Measurements from ENCODE around the gene ZDHHC14.

Gene ZDHHC14

GRCh38 chr6:157625111-157625510 lies 244.1 kb downstream of the ZDHHC14 start:
- DNase-seq (ENCODE audit: low read depth in 3 of 3): no peak

- no peak for DNase-seq (ENCODE audit: low read depth in 3 of 3)
Measured at GRCh38 chr6:157625764-157626163, 244.8 kb downstream of the ZDHHC14 start.

GRCh38 chr6:157627195-157627966 lies 246.4 kb downstream of the ZDHHC14 start:
- no peak for DNase-seq (ENCODE audit: low read depth in 3 of 3)

- DNase-seq (ENCODE audit: low read depth in 3 of 3): no peak
Measured at GRCh38 chr6:157628463-157628862, 247.5 kb downstream of the ZDHHC14 start.

- no peak for DNase-seq (ENCODE audit: low read depth in 3 of 3)
Measured at GRCh38 chr6:157629220-157629619, 248.2 kb downstream of the ZDHHC14 start.

GRCh38 chr6:157630463-157631080 lies 249.6 kb downstream of the ZDHHC14 start:
- no peak for DNase-seq (ENCODE audit: low read depth in 3 of 3)

GRCh38 chr6:157631412-157631811 lies 250.4 kb downstream of the ZDHHC14 start:
- no peak for DNase-seq (ENCODE audit: low read depth in 3 of 3)

- no peak for DNase-seq (ENCODE audit: low read depth in 3 of 3)
Measured at GRCh38 chr6:157631838-157632614, 251.0 kb downstream of the ZDHHC14 start.

- no peak for DNase-seq (ENCODE audit: low read depth in 3 of 3)
Measured at GRCh38 chr6:157632821-157633220, 251.8 kb downstream of the ZDHHC14 start.

GRCh38 chr6:157634546-157634945 lies 253.6 kb downstream of the ZDHHC14 start:
- no peak for DNase-seq (ENCODE audit: low read depth in 3 of 3)

GRCh38 chr6:157635388-157636244 lies 254.6 kb downstream of the ZDHHC14 start:
- DNase-seq (ENCODE audit: low read depth in 3 of 3): no peak

GRCh38 chr6:157637516-157637915 lies 256.5 kb downstream of the ZDHHC14 start:
- DNase-seq (ENCODE audit: low read depth in 3 of 3): no peak

GRCh38 chr6:157637941-157638662 lies 257.1 kb downstream of the ZDHHC14 start:
- DNase-seq (ENCODE audit: low read depth in 3 of 3): no peak

- no peak for DNase-seq (ENCODE audit: low read depth in 3 of 3)
Measured at GRCh38 chr6:157638779-157639178, 257.8 kb downstream of the ZDHHC14 start.

GRCh38 chr6:157640746-157641451 lies 259.9 kb downstream of the ZDHHC14 start:
- DNase-seq (ENCODE audit: low read depth in 3 of 3): no peak

GRCh38 chr6:157641837-157642236 lies 260.8 kb downstream of the ZDHHC14 start:
- no peak for DNase-seq (ENCODE audit: low read depth in 3 of 3)

GRCh38 chr6:157642736-157643135 lies 261.7 kb downstream of the ZDHHC14 start:
- no peak for DNase-seq (ENCODE audit: low read depth in 3 of 3)

- DNase-seq (ENCODE audit: low read depth in 3 of 3): peak in 2 of 3 donors; percentile 4 to 17
Measured at GRCh38 chr6:157644043-157644810, 263.2 kb downstream of the ZDHHC14 start.

- no peak for DNase-seq (ENCODE audit: low read depth in 3 of 3)
Measured at GRCh38 chr6:157645201-157645795, 264.3 kb downstream of the ZDHHC14 start.
